Loucy (cell line): ENCODE measurements around the gene CTNND2.

Experiments used
- H2AFZ ChIP-seq: fragments of 200-600 bp; sonication (generic); 2 replicates; pipeline ENCODE4 v1.6.0; 2016; ENCODE audit warnings: antibody characterized with exemption, mild to moderate bottlenecking, low read length, moderate library complexity
- H3F3A ChIP-seq: fragments of 200-600 bp; 2 replicates; pipeline ENCODE4 v1.6.0; 2016; ENCODE audit warnings: antibody characterized with exemption, low read depth, mild to moderate bottlenecking
- H3K27me3 ChIP-seq: fragments of 200-600 bp; sonication (generic); 2 replicates; pipeline ENCODE4 v1.6.1; 2014; ENCODE audit warnings: low read length, mild to moderate bottlenecking; ENCODE audit not compliant: insufficient read depth, poor library complexity, severe bottlenecking
- H3K36me3 ChIP-seq: fragments of 200-600 bp; sonication (generic); 2 replicates; pipeline ENCODE4 v1.6.1; 2016; ENCODE audit warnings: low read length; ENCODE audit not compliant: insufficient read depth
- H3K4me1 ChIP-seq: fragments of 200-600 bp; sonication (generic); 2 replicates; pipeline ENCODE4 v1.5.1; 2014; ENCODE audit warnings: low read length, mild to moderate bottlenecking; ENCODE audit not compliant: insufficient read depth, poor library complexity, severe bottlenecking
- H3K4me2 ChIP-seq: fragments of 200-600 bp; sonication (generic); 2 replicates; pipeline ENCODE4 v1.6.0; 2014; ENCODE audit warnings: antibody characterized with exemption, low read length, low read depth, mild to moderate bottlenecking; ENCODE audit not compliant: poor library complexity, severe bottlenecking
- H3K4me3 ChIP-seq: fragments of 200-600 bp; sonication (generic); 2 replicates; pipeline ENCODE4 v1.5.1; 2014; ENCODE audit warnings: low read length, mild to moderate bottlenecking, mixed read lengths; ENCODE audit not compliant: poor library complexity, severe bottlenecking
- H3K79me2 ChIP-seq: fragments of 200-600 bp; sonication (generic); 2 replicates; pipeline ENCODE4 v1.6.1; 2014; ENCODE audit warnings: low read length; ENCODE audit not compliant: insufficient read depth
- H3K9ac ChIP-seq: fragments of 200-600 bp; sonication (generic); 2 replicates; pipeline ENCODE4 v1.6.0; 2014; ENCODE audit warnings: mild to moderate bottlenecking, low read depth, low read length, moderate library complexity; ENCODE audit not compliant: poor library complexity, severe bottlenecking
- H3K9me2 ChIP-seq: fragments of 200-600 bp; sonication (generic); replicated peaks from 2 replicates; pipeline ENCODE4 v1.6.1; 2016; ENCODE audit warnings: low read depth, low read length, mixed read lengths
- H3K9me3 ChIP-seq: fragments of 200-600 bp; sonication (generic); 2 replicates; pipeline ENCODE4 v1.6.1; 2014; ENCODE audit warnings: mild to moderate bottlenecking, antibody characterized with exemption, low read length, low read depth; ENCODE audit not compliant: insufficient read depth
- H4K20me1 ChIP-seq: fragments of 200-600 bp; sonication (generic); 2 replicates; pipeline ENCODE4 v1.6.0; 2014; ENCODE audit warnings: antibody characterized with exemption, low read length, mild to moderate bottlenecking; ENCODE audit not compliant: insufficient read depth, poor library complexity, severe bottlenecking
- CTCF ChIP-seq: fragments of 200-600 bp; sonication (generic); conservative IDR thresholded peaks from 2 replicates; pipeline ENCODE4 v1.5.1; 2014; ENCODE audit warnings: mild to moderate bottlenecking, antibody characterized with exemption, low read length
- EZH2phosphoT487 ChIP-seq: fragments of 200-600 bp; IDR thresholded peaks from 2 replicates; pipeline ENCODE4 v1.6.1; 2018; ENCODE audit warnings: antibody characterized with exemption, mild to moderate bottlenecking, moderate library complexity, borderline replicate concordance

Gene CTNND2

GRCh38 chr5:11377896-11378295 is 526.4 kb downstream of the CTNND2 start:
- no peak overlapping the region for H3K4me2 ChIP-seq
- H3K27me3 ChIP-seq, result no peaks in the 10 kb centered on the region
- H3K36me3 ChIP-seq, result no peaks in the 10 kb centered on the region
- TF ChIP-seq CTCF (no peak), EZH2phosphoT487 (no peak)
- H3K4me1 ChIP-seq, result no peaks in the 10 kb centered on the region
- no peaks in the 10 kb centered on the region for H4K20me1 ChIP-seq
- no peak overlapping the region for H2AFZ ChIP-seq
- H3F3A ChIP-seq, result no peaks in the 10 kb centered on the region
- no peaks in the 10 kb centered on the region for H3K9me2 ChIP-seq
- H3K4me3 ChIP-seq, result no peak overlapping the region
- H3K79me2 ChIP-seq, result no peaks in the 10 kb centered on the region
- H3K9me3 ChIP-seq, result no peaks in the 10 kb centered on the region
- H3K9ac ChIP-seq, result no peak overlapping the region

- Histone ChIP-seq H2AFZ (peak overlapping the region; percentile 62; the same call in 1 of the 2 replicates), H3K9ac (no peak overlapping the region), H3K36me3 (no peaks in the 10 kb centered on the region), H3K4me2 (no peak overlapping the region), H3K79me2 (no peaks in the 10 kb centered on the region), H3K4me1 (no peaks in the 10 kb centered on the region), H3K9me2 (no peaks in the 10 kb centered on the region), H3K4me3 (no peak overlapping the region), H3K27me3 (no peaks in the 10 kb centered on the region), H4K20me1 (no peaks in the 10 kb centered on the region), H3K9me3 (no peaks in the 10 kb centered on the region), H3F3A (no peaks in the 10 kb centered on the region)
- TF ChIP-seq EZH2phosphoT487 (no peak), CTCF (no peak)
Measured at GRCh38 chr5:11372191-11372590, 532.1 kb downstream of the CTNND2 start.

GRCh38 chr5:11371021-11371420 is 533.2 kb downstream of the CTNND2 start:
- TF ChIP-seq CTCF, result no peak
- TF ChIP-seq EZH2phosphoT487, result no peak
- H3K9ac ChIP-seq, result no peak overlapping the region
- H2AFZ ChIP-seq, result no peak overlapping the region
- H3K4me3 ChIP-seq, result no peak overlapping the region
- no peaks in the 10 kb centered on the region for H3F3A ChIP-seq
- no peaks in the 10 kb centered on the region for H3K4me1 ChIP-seq
- H3K36me3 ChIP-seq, result no peaks in the 10 kb centered on the region
- H3K4me2 ChIP-seq, result no peak overlapping the region
- H3K9me3 ChIP-seq, result no peaks in the 10 kb centered on the region
- H4K20me1 ChIP-seq, result no peaks in the 10 kb centered on the region
- H3K9me2 ChIP-seq, result no peaks in the 10 kb centered on the region
- H3K79me2 ChIP-seq, result no peaks in the 10 kb centered on the region
- H3K27me3 ChIP-seq, result no peaks in the 10 kb centered on the region
